ENCODE results near the gene CDH13.

- TF ChIP-seq EZH2phosphoT487 (IDR thresholded peaks at IDR 0.05; ENCODE audit: low read depth, severe bottlenecking, unreplicated experiment) (no peak), CTCF (IDR thresholded peaks at IDR 0.05; ENCODE audit: poor library complexity) (no peak), EZH2 (IDR thresholded peaks at IDR 0.05; ENCODE audit: borderline replicate concordance) (no peak)
Observed at GRCh38 chr16:82767198-82767597, 140.4 kb downstream of the CDH13 start.

All from hepatocyte (in vitro differentiated cells).